Measurements from ENCODE around the gene GUCY2C.
"Not testable (repeated sequence)": the region's sequence is repeated elsewhere in the genome, so short reads cannot be mapped to it uniquely, and the experiment has no call there.

Gene GUCY2C

GRCh38 chr12:14691560-14691959 is 4.8 kb downstream of the GUCY2C start:
- no peaks in the 10 kb centered on the region for H3K9me2 ChIP-seq (ENCODE audit: low read depth, low read length)
- H3K4me3 ChIP-seq (ENCODE audit: low read depth, low read length, poor library complexity, severe bottlenecking): no peak overlapping the region
- H3K27ac ChIP-seq (ENCODE audit: low read depth, low read length, poor library complexity, severe bottlenecking): no peak overlapping the region
- no peaks in the 10 kb centered on the region for H3K79me2 ChIP-seq (ENCODE audit: insufficient read depth, low read length)
- H3K4me2 ChIP-seq (ENCODE audit: low read length): no peak overlapping the region
- H3K27me3 ChIP-seq (ENCODE audit: insufficient read depth, low read length): no peaks in the 10 kb centered on the region
- TF ChIP-seq, protein P1, sequence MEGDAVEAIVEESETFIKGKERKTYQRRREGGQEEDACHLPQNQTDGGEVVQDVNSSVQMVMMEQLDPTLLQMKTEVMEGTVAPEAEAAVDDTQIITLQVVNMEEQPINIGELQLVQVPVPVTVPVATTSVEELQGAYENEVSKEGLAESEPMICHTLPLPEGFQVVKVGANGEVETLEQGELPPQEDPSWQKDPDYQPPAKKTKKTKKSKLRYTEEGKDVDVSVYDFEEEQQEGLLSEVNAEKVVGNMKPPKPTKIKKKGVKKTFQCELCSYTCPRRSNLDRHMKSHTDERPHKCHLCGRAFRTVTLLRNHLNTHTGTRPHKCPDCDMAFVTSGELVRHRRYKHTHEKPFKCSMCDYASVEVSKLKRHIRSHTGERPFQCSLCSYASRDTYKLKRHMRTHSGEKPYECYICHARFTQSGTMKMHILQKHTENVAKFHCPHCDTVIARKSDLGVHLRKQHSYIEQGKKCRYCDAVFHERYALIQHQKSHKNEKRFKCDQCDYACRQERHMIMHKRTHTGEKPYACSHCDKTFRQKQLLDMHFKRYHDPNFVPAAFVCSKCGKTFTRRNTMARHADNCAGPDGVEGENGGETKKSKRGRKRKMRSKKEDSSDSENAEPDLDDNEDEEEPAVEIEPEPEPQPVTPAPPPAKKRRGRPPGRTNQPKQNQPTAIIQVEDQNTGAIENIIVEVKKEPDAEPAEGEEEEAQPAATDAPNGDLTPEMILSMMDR (IDR thresholded peaks at IDR 0.05; ENCODE audit: low read length): no peak
- TF ChIP-seq EZH2 (IDR thresholded peaks at IDR 0.05; ENCODE audit: borderline replicate concordance, low read length): no peak
- no peaks in the 10 kb centered on the region for H3K4me1 ChIP-seq (ENCODE audit: insufficient read depth, low read length, severe bottlenecking)
- no peaks in the 10 kb centered on the region for H3F3A ChIP-seq (ENCODE audit: insufficient read depth, low read length)
- H3K36me3 ChIP-seq (ENCODE audit: insufficient read depth, low read length): no peaks in the 10 kb centered on the region
- H2AFZ ChIP-seq (ENCODE audit: low read length): no peak overlapping the region
- H3K9ac ChIP-seq (ENCODE audit: low read length): no peak overlapping the region
- no peaks in the 10 kb centered on the region for H3K9me3 ChIP-seq (ENCODE audit: low read length)
- no peaks in the 10 kb centered on the region for H4K20me1 ChIP-seq (ENCODE audit: insufficient read depth, low read length)

DNA sequence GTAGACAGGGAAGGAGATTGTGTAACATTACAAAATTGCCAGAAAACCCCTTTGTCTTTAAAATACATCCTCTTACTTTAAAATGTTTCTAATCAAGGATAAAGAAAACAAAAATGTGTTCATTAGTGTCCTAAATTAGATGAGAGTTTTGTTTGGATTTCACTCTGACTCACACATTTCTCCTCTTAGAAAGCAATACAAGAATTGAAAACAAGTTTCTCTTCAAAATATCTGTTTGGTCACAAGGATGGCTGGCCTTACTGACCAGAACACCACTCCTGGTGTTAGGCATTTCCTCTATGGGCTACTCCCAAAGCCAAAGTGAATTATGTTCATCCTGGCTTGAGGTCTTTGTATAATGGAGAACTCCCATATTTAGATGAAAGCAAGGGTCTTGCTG is 6.4 kb downstream of the GUCY2C start:
- Histone ChIP-seq H3K79me2 (ENCODE audit: insufficient read depth, low read length) (no peaks in the 10 kb centered on the region), H2AFZ (ENCODE audit: low read length) (no peak overlapping the region), H3K9me2 (ENCODE audit: low read depth, low read length) (no peaks in the 10 kb centered on the region), H4K20me1 (ENCODE audit: insufficient read depth, low read length) (no peaks in the 10 kb centered on the region), H3K4me2 (ENCODE audit: low read length) (no peak overlapping the region), H3K9ac (ENCODE audit: low read length) (no peak overlapping the region), H3K27me3 (ENCODE audit: insufficient read depth, low read length) (no peaks in the 10 kb centered on the region), H3F3A (ENCODE audit: insufficient read depth, low read length) (no peaks in the 10 kb centered on the region), H3K9me3 (ENCODE audit: low read length) (no peaks in the 10 kb centered on the region), H3K27ac (ENCODE audit: low read depth, low read length, poor library complexity, severe bottlenecking) (no peak overlapping the region), H3K4me3 (ENCODE audit: low read depth, low read length, poor library complexity, severe bottlenecking) (no peak overlapping the region), H3K4me1 (ENCODE audit: insufficient read depth, low read length, severe bottlenecking) (no peaks in the 10 kb centered on the region), H3K36me3 (ENCODE audit: insufficient read depth, low read length) (no peaks in the 10 kb centered on the region)
- TF ChIP-seq, protein P1 (IDR thresholded peaks at IDR 0.05; ENCODE audit: low read length): no peak
- no peak for TF ChIP-seq EZH2 (IDR thresholded peaks at IDR 0.05; ENCODE audit: borderline replicate concordance, low read length)

GRCh38 chr12:14689144-14689543 is 7.3 kb downstream of the GUCY2C start:
- no peaks in the 10 kb centered on the region for H4K20me1 ChIP-seq (ENCODE audit: insufficient read depth, low read length)
- no peaks in the 10 kb centered on the region for H3F3A ChIP-seq (ENCODE audit: insufficient read depth, low read length)
- H3K27me3 ChIP-seq (ENCODE audit: insufficient read depth, low read length): no peaks in the 10 kb centered on the region
- no peak overlapping the region for H3K4me2 ChIP-seq (ENCODE audit: low read length)
- H3K27ac ChIP-seq (ENCODE audit: low read depth, low read length, poor library complexity, severe bottlenecking): no peak overlapping the region
- no peaks in the 10 kb centered on the region for H3K9me2 ChIP-seq (ENCODE audit: low read depth, low read length)
- no peaks in the 10 kb centered on the region for H3K79me2 ChIP-seq (ENCODE audit: insufficient read depth, low read length)
- H3K4me3 ChIP-seq (ENCODE audit: low read depth, low read length, poor library complexity, severe bottlenecking): no peak overlapping the region
- H3K4me1 ChIP-seq (ENCODE audit: insufficient read depth, low read length, severe bottlenecking): no peaks in the 10 kb centered on the region
- H3K9me3 ChIP-seq (ENCODE audit: low read length): no peaks in the 10 kb centered on the region
- no peak overlapping the region for H3K9ac ChIP-seq (ENCODE audit: low read length)
- H3K36me3 ChIP-seq (ENCODE audit: insufficient read depth, low read length): no peaks in the 10 kb centered on the region
- no peak overlapping the region for H2AFZ ChIP-seq (ENCODE audit: low read length)
- no peak for TF ChIP-seq EZH2 (IDR thresholded peaks at IDR 0.05; ENCODE audit: borderline replicate concordance, low read length)
- TF ChIP-seq, protein P1 (IDR thresholded peaks at IDR 0.05; ENCODE audit: low read length): no peak

DNA sequence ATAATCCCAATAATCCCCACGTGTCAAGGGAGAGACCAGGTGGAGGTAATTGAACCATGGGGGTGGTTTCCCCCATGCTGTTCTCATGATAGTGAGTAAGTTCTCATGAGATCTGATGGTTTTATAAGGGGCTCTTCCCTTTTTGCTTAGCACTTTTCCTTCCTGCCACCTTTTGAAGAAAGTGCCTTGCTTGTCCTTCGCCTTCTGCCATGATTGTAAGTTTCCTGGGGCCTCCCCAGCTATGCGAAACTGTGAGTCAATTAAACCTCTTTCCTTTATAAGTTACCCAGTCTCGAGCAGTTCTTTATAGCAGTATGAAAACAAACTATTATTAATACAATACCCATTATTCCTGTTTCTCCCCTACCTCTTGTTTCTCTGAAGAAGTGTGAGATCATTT is 14.2 kb downstream of the GUCY2C start:
- not testable (repeated sequence) for H3K27me3 ChIP-seq (ENCODE audit: insufficient read depth, low read length); H3K4me3 ChIP-seq (ENCODE audit: low read depth, low read length, poor library complexity, severe bottlenecking)

More for the DNA sequence above, 14.2 kb downstream of the GUCY2C start:
- H3K9me2 ChIP-seq (ENCODE audit: low read depth, low read length); H3K4me1 ChIP-seq (ENCODE audit: insufficient read depth, low read length, severe bottlenecking); H3K36me3 ChIP-seq (ENCODE audit: insufficient read depth, low read length); H3K27ac ChIP-seq (ENCODE audit: low read depth, low read length, poor library complexity, severe bottlenecking); H2AFZ ChIP-seq (ENCODE audit: low read length); H3K9ac ChIP-seq (ENCODE audit: low read length); H3K9me3 ChIP-seq (ENCODE audit: low read length); H3K4me2 ChIP-seq (ENCODE audit: low read length); H4K20me1 ChIP-seq (ENCODE audit: insufficient read depth, low read length); H3F3A ChIP-seq (ENCODE audit: insufficient read depth, low read length); H3K79me2 ChIP-seq (ENCODE audit: insufficient read depth, low read length): not testable (repeated sequence)
